ENCODE data around the gene NUDT7.

The NUDT7 gene

DNA sequence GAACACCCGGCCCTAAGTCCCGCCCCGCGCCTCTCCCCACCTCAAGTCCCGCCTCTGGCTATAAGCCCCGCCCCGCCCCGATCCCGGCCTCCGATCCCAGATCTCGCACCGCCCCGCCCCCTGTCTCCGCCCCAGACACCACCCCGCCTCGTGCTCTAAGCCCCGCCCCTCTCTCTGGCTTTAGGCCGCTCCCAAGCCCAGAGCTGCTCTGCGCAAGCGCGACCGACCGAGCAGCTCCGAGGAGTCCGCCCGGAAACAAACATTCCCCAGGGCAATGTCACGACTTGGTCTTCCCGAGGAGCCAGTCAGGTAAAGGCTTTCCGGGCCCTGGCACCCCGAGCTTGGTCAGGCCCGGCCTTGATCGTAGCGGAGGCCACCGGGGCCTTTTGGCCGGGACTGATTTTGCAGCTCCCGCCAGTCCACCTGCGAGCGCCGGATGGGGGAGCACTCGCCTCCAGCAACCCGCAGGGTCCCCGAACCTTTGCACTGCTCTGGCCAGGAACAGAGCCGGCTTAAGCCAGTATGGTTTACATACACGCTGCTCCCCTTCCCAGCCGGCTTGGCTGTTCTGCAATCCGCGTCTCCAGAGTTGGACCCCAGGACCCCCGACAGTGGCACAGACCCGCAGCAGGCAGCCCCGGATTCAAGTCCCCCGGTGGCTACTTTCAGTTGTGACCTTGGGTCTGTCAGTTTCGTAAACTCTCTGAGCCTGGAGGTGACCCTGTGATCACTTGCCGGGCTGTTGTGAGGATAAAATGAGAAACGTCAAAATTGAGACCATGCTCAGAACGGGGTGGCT lies at the start of gene NUDT7:
Gene NUDT7, plus strand, starts transcription at position 206 of the 799 bp plus-strand sequence. Its CDS starts 69 bp downstream, at position 275.
- peak; percentile 30 for TF ChIP-seq CTCF (IDR thresholded peaks at IDR 0.05; ENCODE audit: low read depth, low read length)
- in situ Hi-C loops (cut with HindIII; ENCODE audit: low sequenced_read_pairs), result no loop called here
- H3K4me3 ChIP-seq (ENCODE audit: low read depth, low read length), result peak within 1 kb of the TSS; percentile 75
- DNase-seq (ENCODE audit: low read depth, low spot score), result peak; percentile 98

DNA sequence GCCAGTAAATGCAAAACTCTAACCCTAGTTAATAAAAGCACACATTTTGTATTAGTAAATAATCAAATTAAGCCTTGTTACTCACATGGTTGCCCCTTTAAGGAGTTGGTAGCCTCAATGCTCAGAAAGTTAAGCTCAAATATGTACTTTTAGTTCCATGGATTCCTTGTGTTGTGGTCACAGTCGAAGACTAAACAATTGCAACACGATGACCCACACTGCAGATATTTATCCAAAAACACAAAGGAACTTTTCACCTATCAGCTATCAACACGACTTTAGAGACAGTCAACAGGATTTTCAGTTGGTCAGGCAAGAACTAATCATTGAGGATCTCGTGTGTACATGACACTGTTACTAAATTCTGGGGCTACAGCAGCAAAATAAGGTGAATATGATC lies 47.4 kb upstream of the NUDT7 start:
- TF ChIP-seq CTCF (IDR thresholded peaks at IDR 0.05; ENCODE audit: low read depth, low read length), result no peak
- in situ Hi-C loops (cut with HindIII; ENCODE audit: low sequenced_read_pairs), result no loop called here

GRCh38 chr16:77675464-77676324 lies 46.6 kb upstream of the NUDT7 start:
- DNase-seq (ENCODE audit: low read depth, low spot score), result peak; percentile 73
- in situ Hi-C loops (cut with HindIII; ENCODE audit: low sequenced_read_pairs), result no loop called here
- TF ChIP-seq CTCF (IDR thresholded peaks at IDR 0.05; ENCODE audit: low read depth, low read length), result peak; percentile 89
- H3K4me3 ChIP-seq (ENCODE audit: low read depth, low read length), result no peak overlapping the region

More for the DNA sequence above, 47.4 kb upstream of the NUDT7 start:
- DNase-seq (ENCODE audit: low read depth, low spot score), result peak; percentile 44
- no peak overlapping the region for H3K4me3 ChIP-seq (ENCODE audit: low read depth, low read length)

- in situ Hi-C loops (cut with HindIII; ENCODE audit: low sequenced_read_pairs), result no loop called here
- no peak for DNase-seq (ENCODE audit: low read depth, low spot score)
- TF ChIP-seq CTCF (IDR thresholded peaks at IDR 0.05; ENCODE audit: low read depth, low read length), result no peak
- H3K4me3 ChIP-seq (ENCODE audit: low read depth, low read length), result no peak overlapping the region
These were observed 45.2 kb upstream of the NUDT7 start for GRCh38 chr16:77677129-77677528.

GRCh38 chr16:77679391-77679790 lies 42.9 kb upstream of the NUDT7 start:
- H3K4me3 ChIP-seq (ENCODE audit: low read depth, low read length), result no peak overlapping the region
- in situ Hi-C loops (cut with HindIII; ENCODE audit: low sequenced_read_pairs), result no loop called here
- TF ChIP-seq CTCF (IDR thresholded peaks at IDR 0.05; ENCODE audit: low read depth, low read length), result no peak
- no peak for DNase-seq (ENCODE audit: low read depth, low spot score)

GRCh38 chr16:77679901-77680300 lies 42.4 kb upstream of the NUDT7 start:
- in situ Hi-C loops (cut with HindIII; ENCODE audit: low sequenced_read_pairs), result no loop called here
- DNase-seq (ENCODE audit: low read depth, low spot score), result no peak
- H3K4me3 ChIP-seq (ENCODE audit: low read depth, low read length), result no peak overlapping the region
- no peak for TF ChIP-seq CTCF (IDR thresholded peaks at IDR 0.05; ENCODE audit: low read depth, low read length)
